Adrenal gland (tissue), 5 donors: ENCODE measurements around the gene POLR3K.

Experiments
- CTCF ChIP-seq, 6 experiments: fragments of 450-650 bp in 4 of 6; fragments of 200-600 bp in 2 of 6; sonication (generic) in 1 of 6; IDR thresholded peaks; 1 replicate in 5 of 6; 2 replicates in 1 of 6; pipeline versions ENCODE4 v1.5.1 to v1.8.0; 2016 to 2021; ENCODE audit warnings: antibody characterized with exemption in 6 of 6, mild to moderate bottlenecking in 2 of 6, moderate library complexity in 1 of 6
- POLR2A ChIP-seq, 2 donors: fragments of 450-650 bp; IDR thresholded peaks; one replicate each; pipeline ENCODE4 v1.6.1; 2017; ENCODE audit warnings: antibody characterized with exemption in 2 of 2, mild to moderate bottlenecking in 2 of 2, moderate library complexity in 1 of 2
- donor health status: DM: no; HTN: no; CAD: no.

DNA sequence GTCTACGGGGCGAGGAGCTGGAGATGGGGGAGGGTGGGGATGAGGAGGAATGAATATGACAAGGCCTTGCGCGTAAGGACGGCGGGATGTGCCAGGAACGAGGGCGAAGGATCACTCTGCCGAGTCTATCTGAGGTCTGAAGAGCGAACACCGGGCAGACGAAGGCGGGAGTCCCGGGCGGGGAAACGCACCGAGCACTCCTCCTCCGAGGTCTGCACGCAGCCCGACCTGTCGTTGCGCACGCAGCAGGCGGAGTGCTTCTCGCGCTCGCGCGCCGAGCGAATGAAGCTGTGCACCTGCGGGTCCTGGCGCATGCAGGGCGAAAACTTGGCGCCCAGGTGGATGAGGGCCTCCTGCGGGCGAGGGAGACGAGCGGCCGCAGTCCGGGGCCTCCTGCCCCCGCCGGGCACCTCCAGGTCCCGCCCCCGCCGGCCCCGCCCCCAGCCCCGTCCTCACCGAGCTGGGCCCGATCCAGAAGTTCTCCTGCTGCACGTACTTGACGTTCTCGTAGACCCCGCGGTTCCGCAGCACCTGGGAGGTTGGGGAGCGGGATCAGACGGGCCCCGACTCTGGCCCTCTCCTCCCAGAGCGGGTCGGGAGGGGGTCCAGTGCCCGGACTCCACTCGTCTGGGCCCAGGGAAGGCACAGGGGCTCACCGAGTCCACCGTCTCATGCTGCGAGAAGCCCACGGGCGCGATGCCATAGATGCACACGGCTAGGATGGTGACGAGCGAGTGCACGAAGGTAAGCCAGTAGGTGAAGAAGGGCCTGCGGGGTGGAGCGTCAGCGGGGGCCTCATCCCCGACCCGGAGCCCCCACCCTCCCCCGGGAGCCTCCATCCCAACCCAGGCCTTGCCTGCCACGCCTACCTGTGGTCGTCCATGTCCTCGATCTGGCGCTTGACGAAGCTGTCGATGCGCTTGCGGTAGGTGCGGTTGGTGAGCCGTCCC is 7.8 kb upstream of the POLR3K start:
- TF ChIP-seq POLR2A (IDR thresholded peaks at IDR 0.05) = no peak
- no peak for TF ChIP-seq CTCF (IDR thresholded peaks at IDR 0.05)
